ENCODE measurements around the gene CFB. TPM values are rescaled to one million over a fixed set of nuclear protein-coding genes. Genes with fewer than 3 reads are reported as not detected.
"Not testable (repeated sequence)": the region's sequence is repeated elsewhere in the genome, so short reads cannot be mapped to it uniquely, and the experiment has no call there.

Gene CFB
- total RNA-seq, 2 experiments from 2014 or later, result 0.58 to 0.60 TPM

DNA sequence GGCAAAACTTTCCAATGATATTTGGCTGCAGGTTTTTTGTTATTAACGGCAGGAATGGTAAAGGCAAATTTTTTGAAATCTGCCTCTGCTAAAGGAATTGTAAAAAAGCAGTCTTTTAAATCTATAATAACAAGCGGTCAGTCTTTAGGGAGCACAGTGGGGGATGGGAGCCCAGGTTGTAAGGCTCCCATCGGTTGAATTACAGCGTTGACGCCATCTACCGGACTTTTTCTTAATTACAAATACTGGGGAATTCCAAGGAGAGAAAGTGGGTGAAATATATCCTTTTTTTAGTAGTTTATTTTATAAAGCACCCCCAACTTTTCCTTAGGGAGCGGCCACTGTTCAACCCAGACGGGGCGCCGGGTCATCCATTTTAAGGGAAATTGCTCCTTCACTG, 43.5 kb downstream of the CFB start:
- H3K9me3 Mint-ChIP-seq; CTCF ChIA-PET; POLR2A ChIA-PET; DNase-seq; H3K4me3 Mint-ChIP-seq; H3K27ac Mint-ChIP-seq; H3K36me3 Mint-ChIP-seq (ENCODE audit: low read depth); H3K4me1 Mint-ChIP-seq; H3K27me3 Mint-ChIP-seq: not testable (repeated sequence)

GRCh38 chr6:31994421-31994820, 48.5 kb downstream of the CFB start:
- H3K4me1 Mint-ChIP-seq; POLR2A ChIA-PET; DNase-seq; H3K27me3 Mint-ChIP-seq; H3K4me3 Mint-ChIP-seq; H3K36me3 Mint-ChIP-seq (ENCODE audit: low read depth); H3K9me3 Mint-ChIP-seq; H3K27ac Mint-ChIP-seq; CTCF ChIA-PET: not testable (repeated sequence)

- H3K27me3 Mint-ChIP-seq; H3K9me3 Mint-ChIP-seq; POLR2A ChIA-PET; H3K4me3 Mint-ChIP-seq; DNase-seq; CTCF ChIA-PET; H3K4me1 Mint-ChIP-seq; H3K27ac Mint-ChIP-seq; H3K36me3 Mint-ChIP-seq (ENCODE audit: low read depth): not testable (repeated sequence)
Observed at GRCh38 chr6:31996385-31996784, 50.5 kb downstream of the CFB start.

Other genes starting within 250 kb of the CFB start
- gene ABHD16A, start 242.8 kb upstream of the CFB start, total RNA-seq, result 10 to 100 TPM; 53.1 to 55.0 TPM
- gene LY6G6F, start 239.2 kb upstream of the CFB start, total RNA-seq, result not detected
- not detected for gene LY6G6D, start 230.7 kb upstream of the CFB start, total RNA-seq
- not detected for gene LY6G6C, start 224.3 kb upstream of the CFB start, total RNA-seq
- gene MPIG6B, start 222.7 kb upstream of the CFB start, total RNA-seq, result not detected
- gene DDAH2, start 216.8 kb upstream of the CFB start, total RNA-seq, result 10 to 100 TPM; 22.1 to 23.9 TPM
- gene CLIC1, start 209.6 kb upstream of the CFB start, total RNA-seq, result 100 to 1,000 TPM; 640 to 644 TPM
- gene MSH5, start 206.1 kb upstream of the CFB start, total RNA-seq, result 10 to 100 TPM; 60.1 to 63.2 TPM
- 10 to 100 TPM; 10.7 to 14.6 TPM for gene SAPCD1, start 183.4 kb upstream of the CFB start, total RNA-seq
- gene VWA7, start 168.8 kb upstream of the CFB start, total RNA-seq, result 10 to 100 TPM; 11.0 to 12.2 TPM
- gene VARS1, start 150.3 kb upstream of the CFB start, total RNA-seq, result 10 to 100 TPM; 84.1 to 88.4 TPM
- gene LSM2, start 139.1 kb upstream of the CFB start, total RNA-seq, result 100 to 1,000 TPM; 100 to 108 TPM
- gene HSPA1L, start 130.8 kb upstream of the CFB start, total RNA-seq, result 1 to 10 TPM; 2.8 to 3.0 TPM
- 100 to 1,000 TPM; 147 to 151 TPM for gene HSPA1A, start 130.6 kb upstream of the CFB start, total RNA-seq
- gene HSPA1B, start 118.4 kb upstream of the CFB start, total RNA-seq, result 10 to 100 TPM; 60.6 to 62.6 TPM
- gene NEU1, start 83.3 kb upstream of the CFB start, total RNA-seq, result 10 to 100 TPM; 29.2 to 29.6 TPM
- gene SLC44A4, start 67.1 kb upstream of the CFB start, total RNA-seq, result under 1 TPM in 1 of 2 experiments, not detected in 1; 0.38 TPM
- gene EHMT2, start 48.4 kb upstream of the CFB start, total RNA-seq, result 10 to 100 TPM; 57.0 to 58.4 TPM
- gene ZBTB12, start 44.0 kb upstream of the CFB start, total RNA-seq, result 1 to 10 TPM in 1 of 2 experiments, under 1 TPM in 1; 0.98 to 1.1 TPM
- gene C2, start 18.4 kb upstream of the CFB start, total RNA-seq, result 1 to 10 TPM in 1 of 2 experiments, under 1 TPM in 1; 0.45 to 1.0 TPM
- 10 to 100 TPM; 69.6 to 70.6 TPM for gene NELFE, start 12.9 kb downstream of the CFB start, total RNA-seq
- 10 to 100 TPM; 69.4 to 74.2 TPM for gene SKIC2, start 13.1 kb downstream of the CFB start, total RNA-seq
- gene DXO, start 26.0 kb downstream of the CFB start, total RNA-seq, result 10 to 100 TPM; 16.7 to 17.5 TPM
- gene C4A, start 36.0 kb downstream of the CFB start, total RNA-seq, result 1 to 10 TPM; 3.3 to 5.7 TPM
- gene C4B, start 68.7 kb downstream of the CFB start, total RNA-seq, result 1 to 10 TPM; 3.4 to 5.0 TPM
- gene CYP21A2, start 92.3 kb downstream of the CFB start, total RNA-seq, result under 1 TPM in 1 of 2 experiments, not detected in 1; 0.23 TPM
- gene TNXB, start 163.2 kb downstream of the CFB start, total RNA-seq, result 1 to 10 TPM; 5.7 to 6.4 TPM
- 100 to 1,000 TPM; 142 to 147 TPM for gene ATF6B, start 182.2 kb downstream of the CFB start, total RNA-seq
- 1 to 10 TPM; 7.6 to 8.6 TPM for gene FKBPL, start 184.2 kb downstream of the CFB start, total RNA-seq
- under 1 TPM; 0.13 to 0.28 TPM for gene PRRT1, start 205.8 kb downstream of the CFB start, total RNA-seq
- 1 to 10 TPM; 8.3 to 9.4 TPM for gene PPT2, start 208.0 kb downstream of the CFB start, total RNA-seq
- gene EGFL8, start 218.5 kb downstream of the CFB start, total RNA-seq, result 1 to 10 TPM; 5.1 to 5.2 TPM
- 10 to 100 TPM; 42.7 to 43.1 TPM for gene AGPAT1, start 230.0 kb downstream of the CFB start, total RNA-seq
- 10 to 100 TPM; 44.0 to 45.4 TPM for gene RNF5, start 232.3 kb downstream of the CFB start, total RNA-seq
- 10 to 100 TPM; 27.6 to 29.4 TPM for gene AGER, start 238.2 kb downstream of the CFB start, total RNA-seq
- 10 to 100 TPM; 69.4 to 73.1 TPM for gene PBX2, start 244.1 kb downstream of the CFB start, total RNA-seq
- 100 to 1,000 TPM; 287 to 289 TPM for gene GPSM3, start 246.5 kb downstream of the CFB start, total RNA-seq

Measured in activated CD4-positive, alpha-beta memory T cell treated with anti-CD3 and anti-CD28 coated beads, Interleukin-2, amount 10 ng/mL, durations not matched to agents 7 days and 5 days (primary cell).